CD4-positive, alpha-beta T cell treated with Interleukin-1 beta for 1 hour (primary cell): ENCODE measurements around the gene ATP10D.
"Not testable (repeated sequence)": the region's sequence is repeated elsewhere in the genome, so short reads cannot be mapped to it uniquely, and the experiment has no call there.

ENCODE experiments used
- DNase-seq, 2 donors: peaks; one replicate each; pipeline ENCODE4 v3.0.0-alpha.2; 2020 to 2022

The ATP10D gene

GRCh38 chr4:47538111-47538824 lies 53.2 kb downstream of the ATP10D start:
- no peak for DNase-seq

- DNase-seq = no peak
These were observed 53.7 kb downstream of the ATP10D start for GRCh38 chr4:47538825-47539154.

GRCh38 chr4:47542640-47543039 lies 57.6 kb downstream of the ATP10D start:
- not testable (repeated sequence) for DNase-seq

- no peak for DNase-seq
These were observed 58.3 kb downstream of the ATP10D start for GRCh38 chr4:47543331-47543730.

GRCh38 chr4:47550357-47550756 lies 65.3 kb downstream of the ATP10D start:
- DNase-seq = not testable (repeated sequence)

- no peak for DNase-seq
These were observed 65.9 kb downstream of the ATP10D start for GRCh38 chr4:47550899-47551548.

GRCh38 chr4:47551682-47552081 lies 66.6 kb downstream of the ATP10D start:
- no peak for DNase-seq

GRCh38 chr4:47553329-47554125 lies 68.5 kb downstream of the ATP10D start:
- no peak for DNase-seq

- DNase-seq = not testable (repeated sequence)
These were observed 70.8 kb downstream of the ATP10D start for GRCh38 chr4:47555920-47556319.

- no peak for DNase-seq
These were observed 72.2 kb downstream of the ATP10D start for GRCh38 chr4:47557255-47557654.

- DNase-seq = no peak
These were observed 75.6 kb downstream of the ATP10D start for GRCh38 chr4:47560682-47561081.

- no peak for DNase-seq
These were observed 76.3 kb downstream of the ATP10D start for GRCh38 chr4:47561331-47561730.

GRCh38 chr4:47562297-47562696 lies 77.2 kb downstream of the ATP10D start:
- no peak for DNase-seq

- no peak for DNase-seq
These were observed 81.5 kb downstream of the ATP10D start for GRCh38 chr4:47566566-47566965.

GRCh38 chr4:47566969-47567368 lies 81.9 kb downstream of the ATP10D start:
- no peak for DNase-seq

GRCh38 chr4:47567511-47567910 lies 82.4 kb downstream of the ATP10D start:
- DNase-seq = no peak

GRCh38 chr4:47570816-47571215 lies 85.7 kb downstream of the ATP10D start:
- DNase-seq = no peak

- DNase-seq = no peak
These were observed 87.9 kb downstream of the ATP10D start for GRCh38 chr4:47572981-47573380.

- DNase-seq = no peak
These were observed 92.9 kb downstream of the ATP10D start for GRCh38 chr4:47577779-47578553.

- no peak for DNase-seq
These were observed 94.2 kb downstream of the ATP10D start for GRCh38 chr4:47579235-47579634.

- no peak for DNase-seq
These were observed 105.2 kb downstream of the ATP10D start for GRCh38 chr4:47590325-47590724.

GRCh38 chr4:47597696-47598095 lies 112.6 kb downstream of the ATP10D start:
- no peak for DNase-seq

GRCh38 chr4:47598320-47598719 lies 113.2 kb downstream of the ATP10D start:
- no peak for DNase-seq
